Thymus (tissue), 14 donors: Measurements from ENCODE around the gene OR8K3. TPM values are rescaled to one million over a fixed set of nuclear protein-coding genes. Genes with fewer than 3 reads are reported as not detected.

Source experiments
- DNase-seq, 9 donors: peaks; one replicate each; pipeline ENCODE4 v3.0.0-alpha.2; 2013; ENCODE audit warnings: low spot score in 9 of 9, low read depth in 6 of 9, missing footprints in 1 of 9
- H3K27ac ChIP-seq, 2 donors: one replicate each; pipeline ENCODE4 v1.5.1; 2013; ENCODE audit warnings: control low read depth in 1 of 2, low read depth in 1 of 2, low read length in 1 of 2, mild to moderate bottlenecking in 1 of 2, moderate library complexity in 1 of 2
- H3K27me3 ChIP-seq, 2 donors: one replicate each; pipeline ENCODE4 v1.5.1; 2013; ENCODE audit warnings: low read length in 1 of 2; ENCODE audit not compliant: control insufficient read depth in 2 of 2, insufficient read depth in 1 of 2
- H3K36me3 ChIP-seq, 2 donors: one replicate each; pipeline ENCODE4 v1.5.1; 2013; ENCODE audit warnings: low read length in 1 of 2, mild to moderate bottlenecking in 1 of 2, moderate library complexity in 1 of 2; ENCODE audit not compliant: control insufficient read depth in 2 of 2, insufficient read depth in 2 of 2
- H3K4me1 ChIP-seq, 2 donors: one replicate each; pipeline ENCODE4 v1.5.1; 2013; ENCODE audit warnings: low read length in 2 of 2; ENCODE audit not compliant: control insufficient read depth in 2 of 2, insufficient read depth in 2 of 2
- H3K4me3 ChIP-seq, 2 donors: one replicate each; pipeline ENCODE4 v1.5.1; 2013; ENCODE audit warnings: low read length in 2 of 2, control low read depth in 1 of 2, mild to moderate bottlenecking in 1 of 2
- H3K9me3 ChIP-seq, 2 donors: one replicate each; pipeline ENCODE4 v1.5.1; 2013; ENCODE audit warnings: low read length in 1 of 2, mild to moderate bottlenecking in 1 of 2; ENCODE audit not compliant: control insufficient read depth in 2 of 2, insufficient read depth in 1 of 2
- WGBS: extraction: QIAGEN DNeasy Blood & Tissue Kit; methylation state at CpG from one replicate; pipeline ENCODE4 v1.1.7; 2013; 5-methylcytosine and 5-hydroxymethylcytosine counted together
- long read RNA-seq, 10 donors: transcript quantifications; one replicate each; lab custom pipeline, GENCODE V29; 2026
- polyA plus RNA-seq: library from polyadenylated mRNA; stranded (reverse); fragments of 200-250 nt; gene quantifications from one replicate; pipeline ENCODE4 v1.2.3, GENCODE V29; 2013
- total RNA-seq: library from RNA; stranded (reverse); fragments of 120-200 nt; gene quantifications from one replicate; pipeline ENCODE4 v1.2.4, GENCODE V29; 2013
- donor health status: healthy.

OR8K3 gene
- total RNA-seq (not detected), polyA plus RNA-seq (not detected)
- long read RNA-seq, donor 1 = 0 reads
- long read RNA-seq, donor 2 = 0 reads
- long read RNA-seq, donor 3 = 0 reads
- long read RNA-seq, donor 4 = 0 reads
- long read RNA-seq, donor 5 = 0 reads
- long read RNA-seq, donor 6 = 0 reads
- long read RNA-seq, donor 7 = 0 reads
- long read RNA-seq, donor 8 = 0 reads
- long read RNA-seq, donor 9 = 0 reads
- long read RNA-seq, donor 10 = 0 reads

GRCh38 chr11:56314844-56315243, at the start of gene OR8K3:
TSS of gene OR8K3 (plus strand) at chr11:56315144. CDS start at chr11:56318307, 3,163 bp downstream.
- H3K27me3 ChIP-seq = no peaks in the 10 kb centered on the region
- H3K9me3 ChIP-seq = no peaks in the 10 kb centered on the region
- no peak for DNase-seq
- no peak within 1 kb of the TSS for H3K4me3 ChIP-seq
- no peaks in the 10 kb centered on the region for H3K4me1 ChIP-seq
- no peak within 1 kb of the TSS for H3K27ac ChIP-seq
- H3K36me3 ChIP-seq = no peaks in the 10 kb centered on the region

GRCh38 chr11:56271092-56271491, 43.9 kb upstream of the OR8K3 start:
- Histone ChIP-seq H3K27me3 (no peaks in the 10 kb centered on the region), H3K36me3 (no peaks in the 10 kb centered on the region), H3K9me3 (no peaks in the 10 kb centered on the region), H3K4me1 (no peaks in the 10 kb centered on the region), H3K27ac (no peak overlapping the region), H3K4me3 (no peak overlapping the region)
- no peak for DNase-seq
- whole genome bisulfite sequencing = 67% methylated on average over 3 of the region's 3 CpGs

GRCh38 chr11:56273854-56274253, 41.1 kb upstream of the OR8K3 start, which contains the start of gene OR5T1:
TSS of gene OR5T1 (plus strand) at chr11:56274154. CDS start at chr11:56275639, 1,485 bp downstream.
- no peak for DNase-seq
- H3K4me1 ChIP-seq = no peaks in the 10 kb centered on the region
- no peaks in the 10 kb centered on the region for H3K9me3 ChIP-seq
- no peaks in the 10 kb centered on the region for H3K27me3 ChIP-seq
- H3K27ac ChIP-seq = no peak within 1 kb of the TSS
- H3K36me3 ChIP-seq = no peaks in the 10 kb centered on the region
- H3K4me3 ChIP-seq = no peak within 1 kb of the TSS

GRCh38 chr11:56292154-56292553, 22.8 kb upstream of the OR8K3 start, which contains the start of gene OR8H1:
TSS of gene OR8H1 (minus strand) at chr11:56292254. CDS start at chr11:56291062, 1,192 bp downstream.
- WGBS = 72% methylated on average over 2 of the region's 2 CpGs
- no peaks in the 10 kb centered on the region for H3K36me3 ChIP-seq

GRCh38 chr11:56296898-56297297, 18.0 kb upstream of the OR8K3 start:
- no peak overlapping the region for H3K4me3 ChIP-seq
- DNase-seq = no peak
- WGBS = 93% methylated on average over 4 of the region's 4 CpGs
- H3K9me3 ChIP-seq = no peaks in the 10 kb centered on the region
- no peaks in the 10 kb centered on the region for H3K27me3 ChIP-seq
- H3K27ac ChIP-seq = no peak overlapping the region
- no peaks in the 10 kb centered on the region for H3K36me3 ChIP-seq
- H3K4me1 ChIP-seq = no peaks in the 10 kb centered on the region

More at GRCh38 chr11:56292154-56292553, 22.8 kb upstream of the OR8K3 start, which contains the start of gene OR8H1:
- Histone ChIP-seq H3K27me3 (no peaks in the 10 kb centered on the region), H3K27ac (no peak within 1 kb of the TSS), H3K4me1 (no peaks in the 10 kb centered on the region), H3K9me3 (no peaks in the 10 kb centered on the region), H3K4me3 (no peak within 1 kb of the TSS)
- no peak for DNase-seq

GRCh38 chr11:56307836-56308235, 7.1 kb upstream of the OR8K3 start:
- DNase-seq = no peak
- no peaks in the 10 kb centered on the region for H3K4me1 ChIP-seq
- H3K36me3 ChIP-seq = no peaks in the 10 kb centered on the region
- peaks cover 0 to 9% of the 10 kb centered on the region in 2 donors for H3K9me3 ChIP-seq
- WGBS = 97% methylated on average over 3 of the region's 3 CpGs
- no peak overlapping the region for H3K27ac ChIP-seq
- no peaks in the 10 kb centered on the region for H3K27me3 ChIP-seq
- H3K4me3 ChIP-seq = no peak overlapping the region

GRCh38 chr11:56331861-56332491, 17.0 kb downstream of the OR8K3 start:
- no peaks in the 10 kb centered on the region for H3K27me3 ChIP-seq
- H3K27ac ChIP-seq = no peak overlapping the region
- peaks cover 0 to 3% of the 10 kb centered on the region in 2 donors for H3K9me3 ChIP-seq
- H3K4me3 ChIP-seq = no peak overlapping the region
- no peaks in the 10 kb centered on the region for H3K4me1 ChIP-seq
- 96% methylated on average over 34 of the region's 34 CpGs for WGBS
- no peaks in the 10 kb centered on the region for H3K36me3 ChIP-seq
- no peak for DNase-seq

GRCh38 chr11:56333156-56333555, 18.2 kb downstream of the OR8K3 start:
- Histone ChIP-seq H3K9me3 (peaks cover 3 to 4% of the 10 kb centered on the region in 2 donors), H3K27me3 (no peaks in the 10 kb centered on the region), H3K36me3 (no peaks in the 10 kb centered on the region), H3K27ac (no peak overlapping the region), H3K4me1 (no peaks in the 10 kb centered on the region), H3K4me3 (no peak overlapping the region)
- 57% methylated on average over 3 of the region's 3 CpGs for WGBS
- DNase-seq = no peak

GRCh38 chr11:56340289-56340688, 25.3 kb downstream of the OR8K3 start:
- Histone ChIP-seq H3K4me1 (no peaks in the 10 kb centered on the region), H3K4me3 (no peak overlapping the region), H3K27ac (no peak overlapping the region), H3K27me3 (no peaks in the 10 kb centered on the region), H3K36me3 (no peaks in the 10 kb centered on the region), H3K9me3 (peaks cover 0 to 4% of the 10 kb centered on the region in 2 donors)
- DNase-seq = no peak
